PFSK-1 (cell line): Measurements from ENCODE around the gene EGFL7.
A peak's percentile ranks its signal among the peaks of the same experiment; 100 is the strongest.

Experiments
- FOXP2 ChIP-seq: optimal IDR thresholded peaks from 2 replicates; pipeline ENCODE3; 2011; ENCODE audit warnings: borderline replicate concordance, control low read depth, inconsistent platforms; ENCODE audit not compliant: insufficient read depth; ENCODE audit errors: extremely low read length, extremely low read depth
- POLR2AphosphoS5 ChIP-seq: IDR thresholded peaks from 2 replicates; pipeline ENCODE4 v1.6.1; 2012; ENCODE audit warnings: low read depth, mild to moderate bottlenecking, control low read depth, low read length, moderate library complexity
- SIN3A ChIP-seq: IDR thresholded peaks from 2 replicates; pipeline ENCODE4 v1.6.1; 2012; ENCODE audit warnings: mild to moderate bottlenecking, low read length, moderate library complexity, borderline replicate concordance; ENCODE audit not compliant: insufficient read depth
- TAF1 ChIP-seq: IDR thresholded peaks from 2 replicates; pipeline ENCODE4 v1.6.1; 2012; ENCODE audit warnings: low read length, control low read depth, borderline replicate concordance; ENCODE audit not compliant: insufficient read depth
- TF ChIP-seq, protein P1 (sequence below), 2 experiments: IDR thresholded peaks; 2 replicates each; pipeline versions ENCODE4 v1.6.1 to v1.8.0; 2011 to 2012; ENCODE audit warnings: low read depth in 2 of 2, low read length in 2 of 2, control low read depth in 1 of 2, inconsistent platforms in 1 of 2, mild to moderate bottlenecking in 1 of 2, moderate library complexity in 1 of 2; ENCODE audit not compliant: insufficient read depth in 1 of 2

Gene EGFL7

DNA sequence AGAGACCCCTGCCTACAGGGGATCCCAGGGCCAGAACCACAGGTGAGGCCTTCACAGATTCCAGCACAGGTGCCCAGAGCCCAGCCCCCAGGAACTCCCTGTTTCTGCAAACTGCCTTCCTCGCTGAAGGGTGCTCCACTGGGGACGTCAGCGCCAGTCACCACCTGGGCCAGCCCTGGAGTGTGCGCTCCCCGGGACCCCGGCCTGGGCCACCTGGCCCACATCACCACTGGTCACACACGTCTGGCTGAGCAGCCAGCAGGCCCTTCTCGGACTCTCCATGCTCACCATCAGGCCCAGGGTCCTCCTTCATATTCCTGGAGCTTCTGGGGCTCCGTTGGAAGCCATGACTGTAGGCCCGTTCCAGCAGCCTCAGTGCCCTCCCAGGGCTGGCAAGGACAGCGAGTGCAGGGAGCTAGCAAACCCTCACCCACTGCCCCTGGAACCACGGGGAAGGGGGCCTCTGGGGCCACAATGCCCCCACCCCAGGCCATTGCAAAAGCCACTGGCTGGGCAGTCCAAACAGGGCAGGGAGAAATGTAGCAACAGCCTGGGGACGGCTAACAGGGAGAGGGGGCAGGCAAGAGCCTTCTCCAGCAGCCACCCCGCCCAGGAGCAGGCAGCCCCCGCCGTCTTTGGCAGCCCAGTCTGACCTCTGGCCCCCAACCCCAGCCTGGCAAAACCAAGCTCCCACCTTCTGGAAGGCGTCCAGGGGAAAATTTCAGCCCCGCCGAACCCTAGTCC lies 23.2 kb downstream of the EGFL7 start:
- TF ChIP-seq SIN3A (no peak), POLR2AphosphoS5 (no peak), TAF1 (no peak), FOXP2 (no peak)
- TF ChIP-seq, protein P1, sequence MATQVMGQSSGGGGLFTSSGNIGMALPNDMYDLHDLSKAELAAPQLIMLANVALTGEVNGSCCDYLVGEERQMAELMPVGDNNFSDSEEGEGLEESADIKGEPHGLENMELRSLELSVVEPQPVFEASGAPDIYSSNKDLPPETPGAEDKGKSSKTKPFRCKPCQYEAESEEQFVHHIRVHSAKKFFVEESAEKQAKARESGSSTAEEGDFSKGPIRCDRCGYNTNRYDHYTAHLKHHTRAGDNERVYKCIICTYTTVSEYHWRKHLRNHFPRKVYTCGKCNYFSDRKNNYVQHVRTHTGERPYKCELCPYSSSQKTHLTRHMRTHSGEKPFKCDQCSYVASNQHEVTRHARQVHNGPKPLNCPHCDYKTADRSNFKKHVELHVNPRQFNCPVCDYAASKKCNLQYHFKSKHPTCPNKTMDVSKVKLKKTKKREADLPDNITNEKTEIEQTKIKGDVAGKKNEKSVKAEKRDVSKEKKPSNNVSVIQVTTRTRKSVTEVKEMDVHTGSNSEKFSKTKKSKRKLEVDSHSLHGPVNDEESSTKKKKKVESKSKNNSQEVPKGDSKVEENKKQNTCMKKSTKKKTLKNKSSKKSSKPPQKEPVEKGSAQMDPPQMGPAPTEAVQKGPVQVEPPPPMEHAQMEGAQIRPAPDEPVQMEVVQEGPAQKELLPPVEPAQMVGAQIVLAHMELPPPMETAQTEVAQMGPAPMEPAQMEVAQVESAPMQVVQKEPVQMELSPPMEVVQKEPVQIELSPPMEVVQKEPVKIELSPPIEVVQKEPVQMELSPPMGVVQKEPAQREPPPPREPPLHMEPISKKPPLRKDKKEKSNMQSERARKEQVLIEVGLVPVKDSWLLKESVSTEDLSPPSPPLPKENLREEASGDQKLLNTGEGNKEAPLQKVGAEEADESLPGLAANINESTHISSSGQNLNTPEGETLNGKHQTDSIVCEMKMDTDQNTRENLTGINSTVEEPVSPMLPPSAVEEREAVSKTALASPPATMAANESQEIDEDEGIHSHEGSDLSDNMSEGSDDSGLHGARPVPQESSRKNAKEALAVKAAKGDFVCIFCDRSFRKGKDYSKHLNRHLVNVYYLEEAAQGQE (IDR thresholded peaks at IDR 0.05; ENCODE audit: insufficient read depth in 1 of 2, low read depth in 2 of 2, low read length in 2 of 2): no peak

DNA sequence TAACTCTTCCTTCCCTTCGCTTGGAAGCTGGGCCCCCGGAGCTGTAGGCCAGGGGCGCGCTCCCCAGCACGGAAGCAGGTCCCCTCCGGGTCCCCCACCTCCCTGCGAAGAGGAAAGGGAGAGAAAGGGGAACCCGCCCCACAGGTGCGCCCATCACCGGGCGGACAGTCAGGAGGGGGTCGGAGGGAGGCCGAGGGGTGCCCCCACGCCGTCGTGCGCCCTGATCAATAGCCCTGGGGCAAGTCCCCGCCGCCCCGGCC lies 23.7 kb downstream of the EGFL7 start:
- no peak for TF ChIP-seq FOXP2
- no peak for TF ChIP-seq POLR2AphosphoS5
- TF ChIP-seq, protein P1 (IDR thresholded peaks at IDR 0.05; ENCODE audit: insufficient read depth in 1 of 2, low read depth in 2 of 2, low read length in 2 of 2): no peak
- TF ChIP-seq SIN3A: no peak
- TF ChIP-seq TAF1: no peak

DNA sequence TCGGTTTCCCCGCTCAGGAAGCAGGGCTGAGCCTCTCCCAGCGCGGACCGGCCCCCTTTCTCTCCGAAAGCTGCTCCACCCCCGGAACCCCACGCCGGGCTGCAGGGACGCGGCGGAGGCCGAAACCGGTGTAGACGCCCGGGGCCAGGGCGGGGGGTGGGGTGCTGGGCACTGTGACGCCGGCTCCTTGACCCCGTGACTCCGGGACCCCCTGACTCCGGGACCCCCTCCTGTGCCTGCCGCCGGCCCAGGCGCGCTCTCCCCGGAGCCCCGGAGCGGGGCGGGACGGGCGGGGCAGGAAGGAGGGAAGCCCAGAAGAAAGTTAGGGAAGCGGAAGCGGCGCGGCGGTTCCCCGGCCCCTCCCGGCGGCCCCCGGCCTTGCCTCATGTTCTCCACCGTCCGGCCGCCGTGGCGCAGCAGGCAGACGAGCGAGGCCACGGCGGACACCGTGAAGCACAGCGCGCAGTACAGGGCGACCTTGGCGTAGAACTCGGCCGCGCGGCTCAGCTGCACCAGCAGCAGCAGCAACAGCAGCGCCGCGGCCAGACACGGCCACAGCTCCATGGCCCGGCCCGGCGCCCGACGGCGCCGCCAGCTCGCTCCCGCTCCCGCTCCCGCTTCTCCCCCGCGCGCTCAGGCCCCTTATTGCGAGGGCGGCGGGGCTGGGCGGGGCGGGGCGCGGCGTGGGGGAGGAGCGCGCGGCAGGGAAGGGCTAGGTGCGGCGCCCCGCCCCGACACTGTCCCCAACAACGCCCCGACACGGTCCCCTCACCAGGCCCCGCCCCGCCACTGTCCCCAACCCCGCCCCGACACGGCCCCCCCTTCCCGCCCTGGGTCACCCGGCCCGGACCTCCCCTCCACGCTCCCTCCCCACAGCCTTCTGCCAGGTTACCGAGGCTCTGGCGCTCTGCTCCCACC lies 24.3 kb downstream of the EGFL7 start, which contains the start of gene AGPAT2:
AGPAT2 (minus strand) TSS at position 664 of the 918 bp plus-strand sequence; CDS start at position 564, 100 bp downstream.
- TF ChIP-seq FOXP2 (no peak), POLR2AphosphoS5 (peak; percentile 58)

DNA sequence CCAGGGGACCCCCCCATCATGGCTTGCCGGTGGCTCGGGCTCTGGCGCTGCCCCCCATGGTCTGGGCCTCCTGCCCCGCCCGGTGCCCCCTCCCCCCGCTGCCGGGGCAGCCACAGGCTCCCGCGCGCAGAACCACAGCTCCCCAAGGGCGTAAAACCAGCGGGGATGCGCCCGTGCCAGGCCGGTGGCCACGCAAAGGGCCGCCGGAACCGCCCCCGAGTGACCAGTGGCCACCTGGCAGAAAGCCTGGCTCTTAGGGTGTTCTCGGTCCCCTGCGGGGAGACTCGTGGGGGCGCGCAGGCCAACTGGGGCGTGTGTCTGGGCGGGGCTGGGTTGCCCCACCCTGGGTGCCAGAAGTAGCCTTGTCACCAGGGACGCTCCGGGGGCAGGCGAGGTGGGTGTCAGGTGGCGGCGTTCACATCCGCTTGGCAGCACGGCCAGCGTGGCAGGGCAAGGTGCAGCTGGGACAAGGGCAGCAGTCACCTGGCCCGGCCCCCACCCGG lies 25.1 kb downstream of the EGFL7 start:
- TF ChIP-seq, protein P1 (IDR thresholded peaks at IDR 0.05; ENCODE audit: insufficient read depth in 1 of 2, low read depth in 2 of 2, low read length in 2 of 2): no peak
- TF ChIP-seq FOXP2 (no peak), SIN3A (no peak), TAF1 (no peak), POLR2AphosphoS5 (no peak)

DNA sequence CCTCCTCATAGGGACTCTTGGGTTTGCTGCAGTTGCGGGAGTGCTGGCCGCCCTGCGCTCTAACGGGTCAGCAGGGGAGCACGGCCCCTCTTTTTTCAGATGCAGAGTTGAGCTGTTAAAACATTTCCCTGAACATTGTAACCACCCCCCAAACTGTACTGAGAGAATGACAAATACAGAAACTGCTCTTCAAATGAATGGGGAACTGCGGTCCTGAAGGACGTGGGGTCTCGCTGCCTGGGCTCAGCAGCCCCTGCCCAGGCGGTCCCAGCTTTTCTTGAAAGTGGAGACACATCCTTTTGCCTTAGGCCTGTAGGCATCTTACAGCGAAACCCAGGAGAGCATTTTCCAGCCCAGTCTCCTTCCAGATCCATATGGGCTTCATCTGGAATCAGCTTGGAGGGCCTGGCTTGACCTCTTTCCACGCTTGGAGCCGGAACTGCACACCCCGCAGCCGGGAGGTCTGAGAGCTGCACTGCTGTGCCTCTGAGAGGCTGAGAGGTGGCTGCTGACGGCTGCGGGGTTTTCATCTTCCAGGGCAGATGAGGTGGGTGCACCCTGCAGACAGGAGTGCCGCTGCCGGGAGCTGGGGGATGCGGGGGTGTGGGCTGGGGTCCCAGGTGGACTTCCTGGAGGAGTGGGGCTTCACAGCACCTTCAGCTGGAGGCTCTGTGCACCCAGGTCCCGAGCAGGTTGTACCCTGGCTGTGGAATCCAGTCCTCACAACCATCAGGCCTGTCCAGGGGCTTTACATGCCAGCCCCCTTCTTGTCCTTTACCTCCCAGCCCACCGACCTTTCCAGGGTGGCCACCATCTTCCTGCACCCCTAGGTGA lies 25.8 kb downstream of the EGFL7 start:
- TF ChIP-seq POLR2AphosphoS5 (no peak), FOXP2 (no peak), TAF1 (no peak), SIN3A (no peak)
- TF ChIP-seq, protein P1 (IDR thresholded peaks at IDR 0.05; ENCODE audit: insufficient read depth in 1 of 2, low read depth in 2 of 2, low read length in 2 of 2): no peak
